Measurements from ENCODE around the gene PDZD7.

The PDZD7 gene

GRCh38 chr10:101018118-101018599, 12.8 kb downstream of the PDZD7 start:
- FAIRE-seq: no peak

- no peak for FAIRE-seq
Measured at GRCh38 chr10:101016814-101017213, 14.1 kb downstream of the PDZD7 start.

- no peak for FAIRE-seq
Measured at GRCh38 chr10:101015582-101015973, 15.4 kb downstream of the PDZD7 start.

GRCh38 chr10:101014966-101015581, 15.9 kb downstream of the PDZD7 start:
- no peak for FAIRE-seq

- no peak for FAIRE-seq
Measured at GRCh38 chr10:101014230-101014884, 16.6 kb downstream of the PDZD7 start.

- FAIRE-seq: no peak
Measured at GRCh38 chr10:101013365-101013825, 17.5 kb downstream of the PDZD7 start.

GRCh38 chr10:101012525-101013364, 18.2 kb downstream of the PDZD7 start:
- FAIRE-seq: peak; percentile 16

GRCh38 chr10:101011517-101012423, 19.2 kb downstream of the PDZD7 start:
- no peak for FAIRE-seq

GRCh38 chr10:101010329-101010728, 20.6 kb downstream of the PDZD7 start:
- FAIRE-seq: no peak

GRCh38 chr10:101008823-101009423, 22.0 kb downstream of the PDZD7 start:
- FAIRE-seq: no peak

- FAIRE-seq: no peak
Measured at GRCh38 chr10:101007915-101008822, 22.8 kb downstream of the PDZD7 start.

- no peak for FAIRE-seq
Measured at GRCh38 chr10:101007099-101007711, 23.7 kb downstream of the PDZD7 start.

GRCh38 chr10:101006593-101007098, 24.3 kb downstream of the PDZD7 start:
- FAIRE-seq: no peak

- no peak for FAIRE-seq
Measured at GRCh38 chr10:101005869-101006567, 24.9 kb downstream of the PDZD7 start.

GRCh38 chr10:101005361-101005760, 25.6 kb downstream of the PDZD7 start:
- FAIRE-seq: no peak

GRCh38 chr10:101003639-101004206, 27.2 kb downstream of the PDZD7 start:
- no peak for FAIRE-seq

GRCh38 chr10:101002456-101002855, 28.5 kb downstream of the PDZD7 start:
- FAIRE-seq: no peak

- FAIRE-seq: no peak
Measured at GRCh38 chr10:101001659-101002035, 29.3 kb downstream of the PDZD7 start.
